SK-N-SH treated with all-trans-retinoic acid at 6 μM for 48 hours (cell line): Measurements from ENCODE around the gene PRSS48.

ENCODE experiments used
- ATAC-seq: fragments of 200-7000 bp; cut with Tn5 transposase; 3 replicates; pipeline ENCODE4 v1.9.1; 2020; ENCODE audit warnings: mild to moderate bottlenecking, moderate library complexity
- ARNTL ChIP-seq: fragments of 450-650 bp; formaldehyde crosslinking; IDR thresholded peaks from 2 replicates; pipeline ENCODE4 v1.5.0; 2020; ENCODE audit warnings: low read depth, mild to moderate bottlenecking, moderate library complexity, borderline replicate concordance
- BACH2 ChIP-seq: fragments of 250-450 bp; sonication (Bioruptor Pico); IDR thresholded peaks from 2 replicates; pipeline ENCODE4 v1.9.0; 2021; ENCODE audit warnings: mild to moderate bottlenecking, borderline replicate concordance
- CREB5 ChIP-seq: fragments of 250-450 bp; sonication (Bioruptor Pico); IDR thresholded peaks from 2 replicates; pipeline ENCODE4 v1.5.1; 2020; ENCODE audit warnings: low read depth, mild to moderate bottlenecking, moderate library complexity
- ESRRG ChIP-seq: fragments of 250-450 bp; sonication (Bioruptor Pico); IDR thresholded peaks from 2 replicates; pipeline ENCODE4 v1.6.1; 2021; ENCODE audit warnings: mild to moderate bottlenecking
- GLIS3 ChIP-seq: fragments of 250-450 bp; sonication (Bioruptor Pico); IDR thresholded peaks from 2 replicates; pipeline ENCODE4 v1.5.0; 2020; ENCODE audit warnings: mild to moderate bottlenecking, moderate library complexity
- ISL1 ChIP-seq: fragments of 250-450 bp; sonication (Bioruptor Pico); IDR thresholded peaks from 2 replicates; pipeline ENCODE4 v2.1.2; 2022; ENCODE audit warnings: mild to moderate bottlenecking, moderate library complexity
- OSR1 ChIP-seq: fragments of 250-450 bp; sonication (Bioruptor Pico); IDR thresholded peaks from 2 replicates; pipeline ENCODE4 v1.8.0; 2022; ENCODE audit warnings: moderate library complexity, mild to moderate bottlenecking, inconsistent platforms
- PATZ1 ChIP-seq: fragments of 250-450 bp; sonication (Bioruptor Pico); IDR thresholded peaks from 2 replicates; pipeline ENCODE4 v1.8.0; 2020; ENCODE audit warnings: mild to moderate bottlenecking, moderate library complexity, borderline replicate concordance
- POU6F1 ChIP-seq: fragments of 250-450 bp; sonication (Bioruptor Pico); IDR thresholded peaks from 2 replicates; pipeline ENCODE4 v1.8.0; 2021; ENCODE audit warnings: low read depth, mild to moderate bottlenecking, moderate library complexity, borderline replicate concordance
- PPARA ChIP-seq: fragments of 250-450 bp; sonication (Bioruptor Pico); IDR thresholded peaks from 2 replicates; pipeline ENCODE4 v1.5.0; 2020; ENCODE audit warnings: mild to moderate bottlenecking, borderline replicate concordance
- TOX ChIP-seq: fragments of 250-450 bp; sonication (Bioruptor Pico); IDR thresholded peaks from 2 replicates; pipeline ENCODE4 v1.8.0; 2021; ENCODE audit warnings: mild to moderate bottlenecking, moderate library complexity, borderline replicate concordance
- TSHZ2 ChIP-seq: fragments of 250-450 bp; sonication (Bioruptor Pico); IDR thresholded peaks from 2 replicates; pipeline ENCODE4 v1.5.0; 2020; ENCODE audit warnings: mild to moderate bottlenecking, moderate library complexity
- ZC3H10 ChIP-seq: fragments of 250-450 bp; sonication (Bioruptor Pico); IDR thresholded peaks from 2 replicates; pipeline ENCODE4 v1.5.1; 2021; ENCODE audit warnings: mild to moderate bottlenecking, moderate library complexity
- ZFP30 ChIP-seq: fragments of 450-650 bp; formaldehyde crosslinking; IDR thresholded peaks from 2 replicates; pipeline ENCODE4 v1.5.0; 2022; ENCODE audit warnings: mild to moderate bottlenecking, moderate library complexity
- ZNF565 ChIP-seq: fragments of 450-650 bp; formaldehyde crosslinking; conservative IDR thresholded peaks from 2 replicates; pipeline ENCODE4 v1.5.0; 2020; ENCODE audit warnings: low read depth, mild to moderate bottlenecking, moderate library complexity
- ZNF70 ChIP-seq: fragments of 450-650 bp; formaldehyde crosslinking; IDR thresholded peaks from 2 replicates; pipeline ENCODE4 v1.5.0; 2020; ENCODE audit warnings: mild to moderate bottlenecking, moderate library complexity
- ZNF8 ChIP-seq: fragments of 450-650 bp; formaldehyde crosslinking; IDR thresholded peaks from 2 replicates; pipeline ENCODE4 v1.5.0; 2020; ENCODE audit warnings: mild to moderate bottlenecking, moderate library complexity

PRSS48 gene

GRCh38 chr4:151325111-151325948 lies 48.4 kb downstream of the PRSS48 start, which contains the start of gene SH3D19:
Gene SH3D19, minus strand, starts transcription at chr4:151325605. Its CDS starts 253 bp downstream, at chr4:151325352.
- peak; percentile 93 for ATAC-seq
- no peak for TF ChIP-seq ZNF565 (CRISPR knock-in tag)
- no peak for TF ChIP-seq ARNTL (CRISPR knock-in tag)
- no peak for TF ChIP-seq POU6F1 (CRISPR knock-in tag)
- TF ChIP-seq CREB5 (CRISPR knock-in tag) = no peak
- TF ChIP-seq ZNF70 = peak; percentile 80; the same call in 1 of the 2 replicates
- TF ChIP-seq, all 23 proteins: peak for 1

- no peak for ATAC-seq
- TF ChIP-seq TOX (no peak), PPARA (CRISPR knock-in tag) (no peak), POU6F1 (CRISPR knock-in tag) (no peak), ARNTL (CRISPR knock-in tag) (no peak)
Observed at GRCh38 chr4:151325949-151326246, 48.9 kb downstream of the PRSS48 start.

- no peak for ATAC-seq
- no peak for TF ChIP-seq ZC3H10 (CRISPR knock-in tag)
- no peak for TF ChIP-seq ISL1 (CRISPR knock-in tag)
Observed at GRCh38 chr4:151329217-151330007, 52.5 kb downstream of the PRSS48 start.

GRCh38 chr4:151331276-151332042 lies 54.5 kb downstream of the PRSS48 start:
- no peak for TF ChIP-seq ZNF565 (CRISPR knock-in tag)
- no peak for TF ChIP-seq ZNF8
- no peak for TF ChIP-seq ESRRG (CRISPR knock-in tag)
- TF ChIP-seq PATZ1 = no peak
- no peak for TF ChIP-seq GLIS3 (CRISPR knock-in tag)
- no peak for TF ChIP-seq OSR1 (CRISPR knock-in tag)
- no peak for TF ChIP-seq BACH2 (CRISPR knock-in tag)
- TF ChIP-seq ZFP30 (CRISPR knock-in tag) = no peak
- TF ChIP-seq TOX = no peak
- no peak for TF ChIP-seq ISL1 (CRISPR knock-in tag)
- TF ChIP-seq TSHZ2 (CRISPR knock-in tag) = no peak
- TF ChIP-seq, all 23 proteins: peak for 0
- ATAC-seq = peak; percentile 18; the same call in 2 of the 3 replicates
